ENCODE results near the gene B3GAT3.
A peak's percentile ranks its signal among the peaks of the same experiment; 100 is the strongest.

Gene B3GAT3

DNA sequence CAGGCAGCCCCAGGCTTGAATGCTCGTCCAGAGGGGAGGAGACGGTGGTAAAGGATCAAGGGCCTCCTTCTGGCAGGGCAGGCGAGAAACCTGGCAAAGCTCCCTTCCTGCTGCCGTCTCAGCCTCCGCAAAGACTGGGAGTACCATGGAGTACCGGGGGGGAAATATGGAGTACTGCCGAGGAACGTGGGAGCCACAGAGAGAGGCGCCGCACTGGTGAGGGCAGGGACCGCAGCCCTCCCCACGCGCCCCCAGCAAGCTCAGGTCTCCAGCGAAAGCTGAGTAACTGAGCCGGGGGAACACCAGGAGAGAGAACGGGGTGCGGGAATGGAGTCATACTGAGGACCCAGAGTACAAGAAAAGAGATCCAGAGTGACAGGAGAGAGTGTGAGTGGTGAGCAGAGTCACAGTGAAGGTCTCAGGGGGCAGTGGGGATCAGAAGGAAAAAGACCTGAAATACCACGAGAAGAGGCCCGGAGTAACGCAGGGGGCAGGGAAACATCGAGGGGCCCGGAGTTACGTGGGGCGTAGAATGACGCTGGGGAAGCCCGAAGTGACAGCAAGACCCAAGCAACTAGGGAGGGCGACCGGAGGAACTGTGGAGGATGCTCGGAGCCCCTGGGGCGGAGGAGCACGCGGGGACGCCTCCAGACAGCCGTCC, 10.0 kb downstream of the B3GAT3 start:
- H3K4me1 ChIP-seq (ENCODE audit: control insufficient read depth, insufficient read depth, low read length), result peaks cover 33% of the 10 kb centered on the region

DNA sequence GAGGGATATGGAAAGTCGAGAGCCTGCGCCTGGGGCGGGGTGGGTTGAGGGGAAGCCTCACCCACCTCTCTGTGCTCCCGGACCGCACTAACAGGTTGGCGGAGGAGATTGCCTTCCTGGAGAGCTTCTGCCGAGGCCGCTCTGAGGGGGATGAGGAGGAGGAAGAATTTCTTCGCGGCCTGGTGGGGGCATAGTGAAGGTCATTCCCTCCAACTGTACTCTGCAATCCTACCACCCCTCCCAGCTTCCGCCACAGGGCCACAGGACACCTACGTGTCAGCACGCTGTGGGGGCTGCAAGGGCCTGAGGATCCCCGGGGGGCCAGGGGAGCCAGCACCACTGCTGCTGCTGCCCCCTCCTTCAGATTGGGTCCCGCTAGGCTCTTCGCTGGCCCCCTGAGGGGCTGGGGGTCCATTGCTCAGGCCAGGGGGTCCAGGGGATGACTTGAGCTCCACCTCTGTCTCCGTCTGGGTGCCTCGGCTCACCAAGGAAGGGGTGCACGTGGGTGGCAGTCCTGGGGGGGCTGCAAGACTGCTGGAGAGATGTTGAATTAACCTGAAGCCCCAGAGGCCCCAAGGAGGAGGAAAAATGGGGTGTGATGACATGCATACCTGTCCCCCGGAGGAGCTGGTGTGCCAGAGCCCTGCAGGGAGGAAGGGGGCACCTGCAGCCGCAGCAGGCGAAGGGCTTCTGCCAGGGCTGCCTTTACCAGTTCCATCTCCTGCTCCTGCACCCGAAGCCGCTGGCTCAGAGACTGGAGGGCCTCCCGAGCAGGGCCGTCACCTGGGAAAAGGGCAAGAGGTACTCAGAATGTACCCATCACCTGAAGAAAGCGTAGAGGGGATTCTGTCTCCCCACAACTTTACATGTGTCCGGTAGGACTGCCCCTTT, 10.7 kb downstream of the B3GAT3 start:
- Histone ChIP-seq H3K9me3 (ENCODE audit: control insufficient read depth in 2 of 2, low read length in 2 of 2) (no peaks in the 10 kb centered on the region), H3K27ac (ENCODE audit: low read length) (peak overlapping the region; percentile 88), H3K27me3 (ENCODE audit: control insufficient read depth in 1 of 2, insufficient read depth in 2 of 2, low read length in 2 of 2) (no peaks in the 10 kb centered on the region), H3K4me3 (ENCODE audit: low read length in 2 of 2) (peak overlapping the region; percentile 84 to 87), H3K4me1 (ENCODE audit: control insufficient read depth, insufficient read depth, low read length) (peaks cover 33% of the 10 kb centered on the region), H3K9ac (ENCODE audit: low read length in 2 of 2) (peak overlapping the region; percentile 86 to 93), H3K36me3 (ENCODE audit: control insufficient read depth in 2 of 2, insufficient read depth in 2 of 2, low read length in 2 of 2) (peaks cover 12 to 13% of the 10 kb centered on the region in 2 donors)

More for the DNA sequence above, 10.0 kb downstream of the B3GAT3 start:
- peaks cover 11% of the 10 kb centered on the region in 2 donors for H3K36me3 ChIP-seq (ENCODE audit: control insufficient read depth in 2 of 2, insufficient read depth in 2 of 2, low read length in 2 of 2)
- H3K4me3 ChIP-seq (ENCODE audit: low read length in 2 of 2), result peak overlapping the region; percentile 84 to 87
- H3K9me3 ChIP-seq (ENCODE audit: control insufficient read depth in 2 of 2, low read length in 2 of 2), result no peaks in the 10 kb centered on the region
- no peaks in the 10 kb centered on the region for H3K27me3 ChIP-seq (ENCODE audit: control insufficient read depth in 1 of 2, insufficient read depth in 2 of 2, low read length in 2 of 2)
- H3K9ac ChIP-seq (ENCODE audit: low read length in 2 of 2), result peak overlapping the region; percentile 86 to 93
- H3K27ac ChIP-seq (ENCODE audit: low read length), result peak overlapping the region; percentile 88

DNA sequence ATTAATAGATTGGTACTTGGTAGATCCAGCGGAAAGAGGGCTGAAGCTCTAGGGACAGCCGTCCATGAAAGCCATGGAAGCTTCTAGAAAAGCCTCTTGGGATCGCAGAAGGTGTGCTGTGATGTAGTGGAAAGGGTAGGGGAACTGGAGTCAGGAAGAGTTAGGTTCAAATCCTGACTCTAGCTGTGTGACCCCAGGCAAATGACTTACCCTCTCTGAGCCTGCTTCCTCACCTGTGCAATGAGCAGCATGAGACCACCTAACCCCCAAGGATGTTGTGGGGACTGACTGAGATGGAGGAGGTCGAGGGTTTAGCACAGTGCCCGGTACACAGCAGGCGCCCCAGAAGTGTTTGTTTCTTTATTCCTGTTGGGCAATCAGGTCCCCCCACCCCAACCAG, 11.4 kb downstream of the B3GAT3 start:
- Histone ChIP-seq H3K9ac (ENCODE audit: low read length in 2 of 2) (no peak overlapping the region), H3K4me3 (ENCODE audit: low read length in 2 of 2) (no peak overlapping the region), H3K9me3 (ENCODE audit: control insufficient read depth in 2 of 2, low read length in 2 of 2) (no peaks in the 10 kb centered on the region), H3K4me1 (ENCODE audit: control insufficient read depth, insufficient read depth, low read length) (peaks cover 35% of the 10 kb centered on the region), H3K36me3 (ENCODE audit: control insufficient read depth in 2 of 2, insufficient read depth in 2 of 2, low read length in 2 of 2) (peaks cover 14 to 18% of the 10 kb centered on the region in 2 donors), H3K27me3 (ENCODE audit: control insufficient read depth in 1 of 2, insufficient read depth in 2 of 2, low read length in 2 of 2) (no peaks in the 10 kb centered on the region), H3K27ac (ENCODE audit: low read length) (no peak overlapping the region)

DNA sequence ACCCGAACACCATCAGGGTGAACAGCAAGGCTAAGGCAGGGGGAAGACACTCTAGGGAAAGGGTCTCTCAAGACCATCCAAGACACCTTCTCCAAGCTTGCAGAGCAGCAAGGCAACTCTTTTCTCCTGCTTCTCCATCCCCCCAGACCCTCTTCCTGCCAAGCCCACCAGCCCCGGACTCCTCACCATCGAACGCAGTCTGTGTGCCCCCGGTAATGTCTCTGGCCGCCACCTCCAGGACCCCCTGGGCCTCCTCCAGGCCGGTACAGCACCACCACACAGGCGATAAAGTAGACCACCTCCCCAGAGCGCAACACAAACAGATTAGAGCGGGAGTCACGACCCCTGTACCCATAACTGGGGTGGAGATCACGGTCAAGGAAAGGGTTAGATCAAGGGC, 13.0 kb downstream of the B3GAT3 start:
- Histone ChIP-seq H3K9ac (ENCODE audit: low read length in 2 of 2) (peak overlapping the region in 1 of 2 donors; percentile 5), H3K9me3 (ENCODE audit: control insufficient read depth in 2 of 2, low read length in 2 of 2) (no peaks in the 10 kb centered on the region), H3K36me3 (ENCODE audit: control insufficient read depth in 2 of 2, insufficient read depth in 2 of 2, low read length in 2 of 2) (peaks cover 14 to 16% of the 10 kb centered on the region in 2 donors), H3K27me3 (ENCODE audit: control insufficient read depth in 1 of 2, insufficient read depth in 2 of 2, low read length in 2 of 2) (no peaks in the 10 kb centered on the region), H3K4me3 (ENCODE audit: low read length in 2 of 2) (no peak overlapping the region), H3K4me1 (ENCODE audit: control insufficient read depth, insufficient read depth, low read length) (peaks cover 36% of the 10 kb centered on the region), H3K27ac (ENCODE audit: low read length) (no peak overlapping the region)

DNA sequence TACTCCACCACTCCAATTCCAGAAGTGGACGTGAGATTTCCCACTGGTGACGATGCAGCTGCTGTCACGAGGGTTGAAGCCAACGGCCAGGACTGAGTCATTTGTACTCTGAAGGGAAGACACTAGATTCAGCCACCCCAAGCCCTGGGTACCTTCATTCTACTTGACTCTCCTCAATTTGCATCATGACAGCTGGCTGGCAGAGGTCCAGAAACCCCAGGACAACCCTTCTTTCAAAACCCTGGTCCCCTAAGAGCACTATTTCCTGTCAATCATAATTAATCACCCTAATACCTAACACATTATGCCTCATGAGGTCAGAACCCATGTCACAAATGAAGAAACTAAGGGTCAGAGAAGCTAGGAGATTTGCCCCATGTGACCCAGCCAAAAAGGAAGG, 14.1 kb downstream of the B3GAT3 start:
- Histone ChIP-seq H3K4me1 (ENCODE audit: control insufficient read depth, insufficient read depth, low read length) (peaks cover 34% of the 10 kb centered on the region), H3K36me3 (ENCODE audit: control insufficient read depth in 2 of 2, insufficient read depth in 2 of 2, low read length in 2 of 2) (peaks cover 14 to 16% of the 10 kb centered on the region in 2 donors), H3K9ac (ENCODE audit: low read length in 2 of 2) (no peak overlapping the region), H3K27me3 (ENCODE audit: control insufficient read depth in 1 of 2, insufficient read depth in 2 of 2, low read length in 2 of 2) (no peaks in the 10 kb centered on the region), H3K9me3 (ENCODE audit: control insufficient read depth in 2 of 2, low read length in 2 of 2) (no peaks in the 10 kb centered on the region), H3K4me3 (ENCODE audit: low read length in 2 of 2) (no peak overlapping the region), H3K27ac (ENCODE audit: low read length) (no peak overlapping the region)

DNA sequence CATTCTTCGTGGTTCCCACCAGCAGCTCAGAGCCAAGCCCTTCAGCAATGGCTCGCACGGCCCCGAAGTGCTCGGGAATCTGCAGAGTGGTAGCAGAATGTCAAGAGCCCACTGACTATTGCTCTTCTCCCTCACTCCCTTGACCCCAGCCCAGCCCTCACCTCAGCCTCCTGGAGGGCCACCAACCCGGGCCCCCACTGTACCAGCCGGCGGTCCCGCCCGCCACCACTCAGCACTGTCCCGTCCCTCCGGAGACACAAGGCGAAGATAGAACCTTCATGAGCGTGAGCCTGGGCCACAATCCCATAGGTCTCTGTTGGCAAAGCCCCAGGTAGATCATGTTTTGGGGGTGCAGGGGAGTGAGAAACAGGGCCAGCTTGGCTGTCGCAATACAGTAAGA, 15.9 kb downstream of the B3GAT3 start:
- Histone ChIP-seq H3K27me3 (ENCODE audit: control insufficient read depth in 1 of 2, insufficient read depth in 2 of 2, low read length in 2 of 2) (no peaks in the 10 kb centered on the region), H3K9me3 (ENCODE audit: control insufficient read depth in 2 of 2, low read length in 2 of 2) (no peaks in the 10 kb centered on the region), H3K9ac (ENCODE audit: low read length in 2 of 2) (no peak overlapping the region), H3K4me1 (ENCODE audit: control insufficient read depth, insufficient read depth, low read length) (peaks cover 33% of the 10 kb centered on the region), H3K36me3 (ENCODE audit: control insufficient read depth in 2 of 2, insufficient read depth in 2 of 2, low read length in 2 of 2) (peaks cover 14 to 16% of the 10 kb centered on the region in 2 donors), H3K4me3 (ENCODE audit: low read length in 2 of 2) (no peak overlapping the region), H3K27ac (ENCODE audit: low read length) (no peak overlapping the region)

DNA sequence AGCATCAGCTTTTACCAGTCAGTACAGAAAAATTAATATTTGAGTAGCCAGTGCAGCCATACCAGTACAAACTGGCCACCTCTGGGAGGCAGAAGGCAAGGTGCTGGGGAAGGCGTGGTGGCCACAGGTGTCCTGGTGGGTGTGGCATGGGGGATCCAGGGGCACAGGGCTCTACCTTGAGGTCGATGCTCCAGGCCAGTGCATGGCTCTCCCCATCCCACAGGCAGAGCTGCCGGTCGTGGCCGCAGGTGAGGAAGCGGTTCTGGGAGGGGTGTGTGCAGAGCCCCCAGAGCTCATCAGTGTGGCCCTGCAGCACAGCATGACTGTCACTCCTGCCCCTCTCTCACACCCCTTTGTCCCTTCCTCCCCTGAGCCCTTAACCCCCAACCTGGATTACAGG, 16.3 kb downstream of the B3GAT3 start:
- Histone ChIP-seq H3K9ac (ENCODE audit: low read length in 2 of 2) (no peak overlapping the region), H3K9me3 (ENCODE audit: control insufficient read depth in 2 of 2, low read length in 2 of 2) (no peaks in the 10 kb centered on the region), H3K36me3 (ENCODE audit: control insufficient read depth in 2 of 2, insufficient read depth in 2 of 2, low read length in 2 of 2) (peaks cover 14 to 16% of the 10 kb centered on the region in 2 donors), H3K4me1 (ENCODE audit: control insufficient read depth, insufficient read depth, low read length) (peaks cover 34% of the 10 kb centered on the region), H3K27ac (ENCODE audit: low read length) (no peak overlapping the region), H3K4me3 (ENCODE audit: low read length in 2 of 2) (no peak overlapping the region), H3K27me3 (ENCODE audit: control insufficient read depth in 1 of 2, insufficient read depth in 2 of 2, low read length in 2 of 2) (no peaks in the 10 kb centered on the region)

DNA sequence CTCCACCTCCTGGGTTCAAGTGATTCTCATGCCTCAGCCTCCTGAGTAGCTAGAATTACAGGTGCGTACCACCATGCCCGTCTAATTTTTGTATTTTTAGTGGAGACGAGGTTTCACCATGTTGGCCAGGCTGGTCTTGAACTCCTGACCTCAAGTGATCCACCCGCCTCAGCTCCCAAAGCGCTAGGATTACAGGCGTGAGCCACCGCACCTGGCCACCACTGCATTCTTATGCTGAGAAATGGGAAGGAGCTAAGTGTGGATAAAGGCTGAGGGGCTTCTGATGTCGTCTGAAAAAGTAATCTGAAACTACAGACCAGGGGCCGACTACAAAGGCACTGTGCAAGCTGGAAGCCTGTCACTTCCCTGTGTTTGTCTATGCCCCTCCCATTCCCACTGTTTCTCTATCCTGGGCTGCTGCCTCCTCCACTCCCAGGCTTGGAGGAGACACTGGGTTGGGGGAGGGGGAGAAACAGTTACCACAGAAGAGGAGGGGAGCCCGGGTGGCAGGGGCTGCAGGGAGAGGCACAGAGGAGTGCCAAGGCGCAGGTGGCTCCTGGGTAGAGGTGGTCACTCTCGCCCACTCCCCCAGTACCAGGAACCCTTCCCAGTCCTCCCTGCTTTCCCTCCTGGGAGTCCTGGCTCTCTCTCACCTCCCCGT, 17.2 kb downstream of the B3GAT3 start:
- H3K4me3 ChIP-seq (ENCODE audit: low read length in 2 of 2), result no peak overlapping the region
- peaks cover 38% of the 10 kb centered on the region for H3K4me1 ChIP-seq (ENCODE audit: control insufficient read depth, insufficient read depth, low read length)
- peaks cover 14% of the 10 kb centered on the region in 2 donors for H3K36me3 ChIP-seq (ENCODE audit: control insufficient read depth in 2 of 2, insufficient read depth in 2 of 2, low read length in 2 of 2)
- no peaks in the 10 kb centered on the region for H3K9me3 ChIP-seq (ENCODE audit: control insufficient read depth in 2 of 2, low read length in 2 of 2)
- H3K9ac ChIP-seq (ENCODE audit: low read length in 2 of 2), result peak overlapping the region in 1 of 2 donors; percentile 13
- no peaks in the 10 kb centered on the region for H3K27me3 ChIP-seq (ENCODE audit: control insufficient read depth in 1 of 2, insufficient read depth in 2 of 2, low read length in 2 of 2)
- H3K27ac ChIP-seq (ENCODE audit: low read length), result no peak overlapping the region

DNA sequence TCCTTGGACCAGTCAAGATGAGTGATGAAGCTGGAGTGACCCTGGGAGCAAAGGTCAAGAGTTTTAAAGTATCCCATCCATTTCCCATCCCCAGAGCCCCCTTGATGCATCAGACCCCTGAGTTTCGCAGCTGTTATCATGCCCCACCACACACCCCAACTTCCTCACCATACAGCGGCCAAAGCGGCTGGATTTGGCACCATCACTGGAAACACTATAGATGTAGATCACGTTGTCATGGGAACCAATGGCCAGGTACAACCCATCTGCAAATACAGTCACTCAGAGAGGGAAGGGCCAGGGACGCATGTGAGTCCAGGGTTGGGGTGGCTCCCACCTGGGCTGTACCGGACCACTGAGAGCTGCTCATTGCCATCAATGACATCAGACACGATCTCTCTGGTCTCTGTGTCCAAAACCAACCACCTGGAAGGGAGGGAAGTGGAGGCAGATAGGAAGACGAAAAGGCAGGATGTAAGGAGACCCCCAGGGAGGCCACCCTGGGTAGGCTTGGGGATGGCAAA, 17.9 kb downstream of the B3GAT3 start:
- Histone ChIP-seq H3K27me3 (ENCODE audit: control insufficient read depth in 1 of 2, insufficient read depth in 2 of 2, low read length in 2 of 2) (no peaks in the 10 kb centered on the region), H3K36me3 (ENCODE audit: control insufficient read depth in 2 of 2, insufficient read depth in 2 of 2, low read length in 2 of 2) (peaks cover 10 to 12% of the 10 kb centered on the region in 2 donors), H3K9me3 (ENCODE audit: control insufficient read depth in 2 of 2, low read length in 2 of 2) (no peaks in the 10 kb centered on the region), H3K4me3 (ENCODE audit: low read length in 2 of 2) (no peak overlapping the region), H3K4me1 (ENCODE audit: control insufficient read depth, insufficient read depth, low read length) (peaks cover 42% of the 10 kb centered on the region), H3K27ac (ENCODE audit: low read length) (no peak overlapping the region), H3K9ac (ENCODE audit: low read length in 2 of 2) (no peak overlapping the region)

DNA sequence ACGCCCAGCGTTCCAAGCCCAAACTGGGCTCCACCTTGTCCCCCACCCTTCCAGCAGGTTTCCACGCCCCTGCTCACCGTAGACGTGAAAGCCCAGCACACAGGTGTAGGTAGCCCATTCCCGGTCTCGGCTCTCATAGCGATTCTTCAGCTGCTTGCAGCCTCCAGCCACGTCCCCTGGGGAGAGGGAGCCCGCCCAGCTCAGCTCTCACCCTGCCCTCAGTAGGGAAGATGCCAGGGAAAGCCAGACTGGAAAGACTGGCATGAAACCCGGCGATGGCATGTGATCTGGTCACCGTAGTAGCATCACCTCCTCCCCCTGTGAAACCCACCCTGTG, 18.7 kb downstream of the B3GAT3 start:
- Histone ChIP-seq H3K27ac (ENCODE audit: low read length) (peak overlapping the region; percentile 89), H3K9ac (ENCODE audit: low read length in 2 of 2) (peak overlapping the region; percentile 52 to 72), H3K4me1 (ENCODE audit: control insufficient read depth, insufficient read depth, low read length) (peaks cover 50% of the 10 kb centered on the region), H3K9me3 (ENCODE audit: control insufficient read depth in 2 of 2, low read length in 2 of 2) (no peaks in the 10 kb centered on the region), H3K4me3 (ENCODE audit: low read length in 2 of 2) (peak overlapping the region; percentile 72 to 89), H3K27me3 (ENCODE audit: control insufficient read depth in 1 of 2, insufficient read depth in 2 of 2, low read length in 2 of 2) (no peaks in the 10 kb centered on the region), H3K36me3 (ENCODE audit: control insufficient read depth in 2 of 2, insufficient read depth in 2 of 2, low read length in 2 of 2) (peaks cover 10 to 12% of the 10 kb centered on the region in 2 donors)
